GM12878 (cell line): Measurements from ENCODE around the gene SSBP2. TPM values are rescaled to one million over a fixed set of nuclear protein-coding genes. Genes with fewer than 3 reads are reported as not detected.

Experiments
- ATAC-seq: fragments of 200-7000 bp; cut with Tn5 transposase; 3 replicates; pipeline ENCODE4 v1.9.1; 2020; ENCODE audit warnings: mild to moderate bottlenecking, moderate library complexity
- BruUV-seq: library from RNA; stranded (reverse); fragments of 400-500 nt; replicated peaks from 2 replicates; lab custom pipeline; 2021; lab: Mats Ljungman, UMichigan
- CTCF ChIA-PET: fragments of 300-600 bp; sonication (Branson Sonifier 250); formaldehyde crosslinking; extraction: SDS; loops from one replicate; lab custom pipeline; 2021; ENCODE audit warnings: inconsistent platforms; lab: Yijun Ruan, JAX
- POLR2A ChIA-PET: fragments of 350-600 bp; formaldehyde crosslinking; extraction: SDS; loops from one replicate; lab custom pipeline; 2021; ENCODE audit warnings: inconsistent platforms; lab: Charles Lee
- RAD21 ChIA-PET: fragments of 300-600 bp; sonication (Branson Sonifier 250); formaldehyde crosslinking; loops from one replicate; lab custom pipeline; 2023; ENCODE audit warnings: antibody characterized with exemption; ENCODE audit not compliant: unreplicated experiment; lab: Charles Lee
- SMC1A ChIA-PET: fragments of 300-600 bp; sonication (Branson Sonifier 250); formaldehyde crosslinking; loops from one replicate; lab custom pipeline; 2023; ENCODE audit not compliant: unreplicated experiment, uncharacterized antibody; lab: Charles Lee
- DNase-seq: peaks from one replicate; pipeline ENCODE4 v3.0.0-alpha.2; 2011; ENCODE audit warnings: low read depth, low spot score
- FAIRE-seq: peaks from 3 replicates; lab custom pipeline; 2011; peaks lifted over from hg19 to GRCh38; lab: Jason Lieb, UNC
- H2AFZ ChIP-seq: 2 replicates; pipeline ENCODE4 v1.6.0; 2011; ENCODE audit warnings: low read depth, low read length, control low read depth; ENCODE audit not compliant: control insufficient read depth
- H3K27ac ChIP-seq: 2 replicates; pipeline ENCODE4 v1.5.1; 2011; ENCODE audit warnings: control low read depth; ENCODE audit not compliant: control insufficient read depth, insufficient read depth
- H3K27me3 ChIP-seq, 2 experiments: replicated peaks in 1 of 2; 2 replicates each; pipeline versions ENCODE4 v1.6.0 to v1.6.1; 2011; ENCODE audit warnings: low read length in 1 of 2; ENCODE audit not compliant: control insufficient read depth in 2 of 2, insufficient read depth in 2 of 2
- H3K36me3 ChIP-seq, 2 experiments: 2 replicates each; pipeline ENCODE4 v1.5.1; 2011; ENCODE audit warnings: low read length in 1 of 2; ENCODE audit not compliant: control insufficient read depth in 2 of 2, insufficient read depth in 2 of 2
- H3K4me1 ChIP-seq: 2 replicates; pipeline ENCODE4 v1.6.1; 2011; ENCODE audit warnings: mild to moderate bottlenecking, low read length, moderate library complexity, mixed read lengths; ENCODE audit not compliant: control insufficient read depth, insufficient read depth
- H3K4me2 ChIP-seq: 2 replicates; pipeline ENCODE4 v1.6.0; 2011; ENCODE audit warnings: control low read depth; ENCODE audit not compliant: control insufficient read depth, insufficient read depth
- H3K4me3 ChIP-seq: fragments of 200-600 bp; sonication (generic); 2 replicates; pipeline ENCODE4 v1.5.1; 2016
- H3K79me2 ChIP-seq: 2 replicates; pipeline ENCODE4 v1.6.0; 2011; ENCODE audit warnings: low read length; ENCODE audit not compliant: control insufficient read depth, insufficient read depth
- H3K9ac ChIP-seq: 2 replicates; pipeline ENCODE4 v1.8.0; 2011; ENCODE audit warnings: low read length, control low read depth, mixed read lengths; ENCODE audit not compliant: control insufficient read depth, insufficient read depth
- H3K9me3 ChIP-seq: replicated peaks from 3 replicates; pipeline ENCODE4 v1.5.1; 2011; ENCODE audit warnings: mild to moderate bottlenecking, low read length; ENCODE audit not compliant: control insufficient read depth, insufficient read depth
- H4K20me1 ChIP-seq: 2 replicates; pipeline ENCODE4 v1.6.0; 2011; ENCODE audit not compliant: control insufficient read depth, insufficient read depth
- CBFB ChIP-seq: IDR thresholded peaks from 2 replicates; pipeline ENCODE4 v1.6.1; 2016; ENCODE audit warnings: antibody characterized with exemption, low read depth
- DPF2 ChIP-seq: fragments of 450-650 bp; IDR thresholded peaks from 2 replicates; pipeline ENCODE4 v1.6.1; 2017; ENCODE audit warnings: mild to moderate bottlenecking
- EP300 ChIP-seq, 2 experiments: fragments of 150-350 bp in 1 of 2; IDR thresholded peaks; 2 replicates each; pipeline ENCODE4 v1.6.1; 2011 to 2012; ENCODE audit warnings: low read depth in 2 of 2, low read length in 2 of 2, borderline replicate concordance in 1 of 2, improper control_type of control experiment in 1 of 2, inconsistent platforms in 1 of 2; ENCODE audit not compliant: control insufficient read depth in 1 of 2
- IKZF1 ChIP-seq: fragments of 450-650 bp; conservative IDR thresholded peaks from 2 replicates; pipeline ENCODE4 v1.6.1; 2017; ENCODE audit warnings: antibody characterized with exemption, mild to moderate bottlenecking
- NR2C1 ChIP-seq: fragments of 450-650 bp; IDR thresholded peaks from 2 replicates; pipeline ENCODE4 v1.6.1; 2017; ENCODE audit warnings: antibody characterized with exemption, mild to moderate bottlenecking, moderate library complexity
- PAX5 ChIP-seq: IDR thresholded peaks from 2 replicates; pipeline ENCODE4 v1.6.1; 2011; ENCODE audit warnings: low read depth, low read length, borderline replicate concordance
- POLR2AphosphoS5 ChIP-seq: IDR thresholded peaks from 2 replicates; pipeline ENCODE4 v1.6.1; 2011; ENCODE audit warnings: mild to moderate bottlenecking, low read length, inconsistent platforms
- REST ChIP-seq: IDR thresholded peaks from 2 replicates; pipeline ENCODE4 v1.6.1; 2012; ENCODE audit warnings: mild to moderate bottlenecking, low read depth, low read length
- SUPT20H ChIP-seq: IDR thresholded peaks from 2 replicates; pipeline ENCODE4 v1.6.1; 2011; ENCODE audit warnings: low read depth, mild to moderate bottlenecking, low read length, moderate library complexity, borderline replicate concordance; ENCODE audit not compliant: control insufficient read depth
- USF2 ChIP-seq: IDR thresholded peaks from 2 replicates; pipeline ENCODE4 v1.6.1; 2011; ENCODE audit warnings: low read depth, low read length, improper control_type of control experiment, borderline replicate concordance
- in situ Hi-C: fragments of 300-500 bp; cut with MboI; formaldehyde crosslinking; loops from 9 replicates; pipeline ENCODE4 v1.14.3; 2018; ENCODE audit warnings: mixed read lengths
- intact Hi-C: fragments of 100-400 bp; cut with micrococcal nuclease; formaldehyde crosslinking; loops from one replicate; pipeline ENCODE4 v1.14.2; 2022; ENCODE audit not compliant: unreplicated experiment
- polyA plus RNA-seq, 11 experiments: library from polyadenylated mRNA; depleted of rRNA in 4 of 11; unstranded in 6 of 11; stranded (reverse) in 5 of 11; fragments of >200 nt; fragmentation: Nextera tagmentation in 4 of 11; fragmentation: Illumina TruSeq in 1 of 11; extraction: Ambion mirVana in 4 of 11; extraction: Trizol in 1 of 11; gene quantifications; 1 replicate in 1 of 11; 2 replicates in 10 of 11; pipeline versions ENCODE4 v1.2.1 to v1.2.3, GENCODE V29; 2011 to 2016; ENCODE audit warnings: inconsistent platforms in 2 of 11, missing spikeins in 2 of 11, low read depth in 1 of 11
- total RNA-seq, 4 experiments: library from RNA; depleted of rRNA in 3 of 4; stranded (reverse); fragments of >200 nt in 3 of 4; fragmentation: Illumina TruSeq in 1 of 4; extraction: Trizol in 1 of 4; gene quantifications; 2 replicates each; pipeline versions ENCODE4 v1.2.1 to v1.2.3, GENCODE V29; 2013 to 2021

Gene SSBP2
- total and polyA plus RNA-seq, 10 of the 15 experiments (the other 5 are each of a cell fraction or from before 2014, with no cell fraction given): 52.2 to 132 (median 110) TPM

GRCh38 chr5:81700166-81700565 lies 50.7 kb downstream of the SSBP2 start:
- RAD21 ChIA-PET: no interaction called here

More at GRCh38 chr5:81700166-81700565, 50.7 kb downstream of the SSBP2 start:
- H2AFZ ChIP-seq: no peak overlapping the region
- peaks cover 11% of the 10 kb centered on the region for H3K4me1 ChIP-seq
- no peaks in the 10 kb centered on the region for H4K20me1 ChIP-seq
- H3K9me3 ChIP-seq: peaks cover 15% of the 10 kb centered on the region
- no peaks in the 10 kb centered on the region for H3K27me3 ChIP-seq
- H3K4me2 ChIP-seq: no peak overlapping the region
- DNase-seq (no peak), FAIRE-seq (no peak), ATAC-seq (no peak)
- ChIA-PET CTCF (interaction anchor here (0.6 kb wide), 1 partner anchor 19 kb away, joined by 3 read pairs; no protein-coding TSS in a partner anchor), SMC1A (interaction anchor here (1.0 to 1.4 kb wide), 4 partner anchors 9 to 169 kb away, joined by 3 to 5 read pairs (median 4); no protein-coding TSS in a partner anchor), POLR2A (interaction anchor here (0.8 kb wide), 1 partner anchor 26 kb away, joined by 3 read pairs; no protein-coding TSS in a partner anchor)
- in situ Hi-C loops: no loop called here
- H3K36me3 ChIP-seq: no peaks in the 10 kb centered on the region
- TF ChIP-seq REST: no peak
- TF ChIP-seq IKZF1: no peak
- no peak for TF ChIP-seq DPF2
- no peak for TF ChIP-seq PAX5
- TF ChIP-seq POLR2AphosphoS5: no peak
- TF ChIP-seq NR2C1: no peak
- TF ChIP-seq SUPT20H: no peak
- TF ChIP-seq USF2: no peak
- TF ChIP-seq EP300 (IDR thresholded peaks at IDR 0.05; ENCODE audit: borderline replicate concordance in 1 of 2, control insufficient read depth in 1 of 2, low read depth in 2 of 2, low read length in 2 of 2): no peak
- no peak for TF ChIP-seq CBFB
- H3K4me3 ChIP-seq: no peak overlapping the region
- peaks cover 35% of the 10 kb centered on the region for H3K79me2 ChIP-seq
- H3K9ac ChIP-seq: no peak overlapping the region
- no TSS peak for BruUV-seq
- intact Hi-C loops: no loop called here
- no peak overlapping the region for H3K27ac ChIP-seq
